MCF 10A (cell line): ENCODE data around the gene PCK2. TPM values are rescaled to one million over a fixed set of nuclear protein-coding genes. Genes with fewer than 3 reads are reported as not detected.
A peak's percentile ranks its signal among the peaks of the same experiment; 100 is the strongest.

Source experiments
- BruUV-seq: library from RNA; stranded (reverse); fragments of 400-500 nt; replicated peaks from 2 replicates; lab custom pipeline; 2021; lab: Mats Ljungman, UMichigan
- CTCF ChIA-PET: fragments of 300-600 bp; sonication (Branson Sonifier 250); formaldehyde crosslinking; extraction: SDS; loops from one replicate; lab custom pipeline; 2021; ENCODE audit warnings: antibody characterized with exemption, inconsistent platforms; lab: Yijun Ruan, JAX
- POLR2A ChIA-PET: fragments of 300-600, 350-650 bp; sonication (Branson Sonifier 250); formaldehyde crosslinking; extraction: SDS; loops from one replicate; lab custom pipeline; 2020; ENCODE audit warnings: antibody characterized with exemption, inconsistent platforms; lab: Yijun Ruan, JAX
- DNase-seq: peaks from one replicate; pipeline ENCODE4 v3.0.0-alpha.2; 2018; ENCODE audit not compliant: unreplicated experiment
- H3K27ac Mint-ChIP-seq: one replicate; pipeline ENCODE4 v1.8.0; 2022; ENCODE audit warnings: mild to moderate bottlenecking, low read depth, mixed read lengths; ENCODE audit not compliant: unreplicated experiment
- H3K27me3 Mint-ChIP-seq: one replicate; pipeline ENCODE4 v1.8.0; 2022; ENCODE audit warnings: mixed read lengths; ENCODE audit not compliant: insufficient read depth, unreplicated experiment
- H3K36me3 Mint-ChIP-seq: one replicate; pipeline ENCODE4 v1.8.0; 2022; ENCODE audit warnings: mild to moderate bottlenecking, moderate library complexity, mixed read lengths; ENCODE audit not compliant: insufficient read depth, unreplicated experiment
- H3K4me1 Mint-ChIP-seq: one replicate; pipeline ENCODE4 v1.8.0; 2022; ENCODE audit warnings: mixed read lengths; ENCODE audit not compliant: insufficient read depth, unreplicated experiment
- H3K4me3 Mint-ChIP-seq: one replicate; pipeline ENCODE4 v1.8.0; 2022; ENCODE audit warnings: mild to moderate bottlenecking, moderate library complexity, mixed read lengths; ENCODE audit not compliant: unreplicated experiment
- H3K9me3 Mint-ChIP-seq: one replicate; pipeline ENCODE4 v1.8.0; 2022; ENCODE audit warnings: mixed read lengths; ENCODE audit not compliant: unreplicated experiment
- CTCF ChIP-seq: fragments of 200-600 bp; IDR thresholded peaks from one replicate; pipeline ENCODE4 v1.8.0; 2022; ENCODE audit warnings: antibody characterized with exemption, mild to moderate bottlenecking; ENCODE audit not compliant: unreplicated experiment
- intact Hi-C: fragments of 100-400 bp; cut with micrococcal nuclease; formaldehyde crosslinking; loops from 2 replicates; pipeline ENCODE4 v1.14.1; 2022
- total RNA-seq: library from RNA; stranded (reverse); gene quantifications from 2 replicates; pipeline ENCODE4 v1.2.3, GENCODE V29; 2022

PCK2 gene
- total RNA-seq, 1 experiment from 2014 or later: 112 TPM

GRCh38 chr14:24136684-24137528, 42.8 kb downstream of the PCK2 start:
- H3K36me3 Mint-ChIP-seq: peaks cover 26% of the 10 kb centered on the region
- no peaks in the 10 kb centered on the region for H3K27me3 Mint-ChIP-seq
- peak overlapping the region; percentile 86 for H3K27ac Mint-ChIP-seq
- BruUV-seq: no TSS peak
- peak overlapping the region; percentile 75 for H3K4me3 Mint-ChIP-seq
- intact Hi-C loops: no loop called here
- peaks cover 41% of the 10 kb centered on the region for H3K4me1 Mint-ChIP-seq
- ChIA-PET POLR2A (interaction anchor here (0.7 to 12.5 kb wide), 17 partner anchors 10 to 816 kb away, joined by 3 to 252 read pairs (median 6); partner anchors contain the start of genes AP1G2, CHMP4A, DCAF11 and GMPR2), CTCF (interaction anchor here (0.6 to 1.8 kb wide), 8 partner anchors 8 to 232 kb away, joined by 3 to 9 read pairs (median 4); partner anchors contain the start of genes CIDEB, DCAF11 and RNF31)
- no peaks in the 10 kb centered on the region for H3K9me3 Mint-ChIP-seq
- TF ChIP-seq CTCF: no peak
- DNase-seq: no peak

- peak overlapping the region; percentile 86 for H3K27ac Mint-ChIP-seq
- DNase-seq: no peak
- peak overlapping the region; percentile 75 for H3K4me3 Mint-ChIP-seq
- POLR2A ChIA-PET: interaction anchor here (0.9 to 12.5 kb wide), 7 partner anchors 9 to 136 kb away, joined by 3 to 252 read pairs (median 6); partner anchors contain the start of genes CHMP4A, DCAF11, IPO4 and NRL
- no TSS peak for BruUV-seq
- no peaks in the 10 kb centered on the region for H3K9me3 Mint-ChIP-seq
- peaks cover 35% of the 10 kb centered on the region for H3K4me1 Mint-ChIP-seq
- CTCF ChIA-PET: interaction anchor here (0.6 to 2.4 kb wide), 6 partner anchors 9 to 170 kb away, joined by 3 to 12 read pairs (median 5); partner anchors contain the start of genes CIDEB, DCAF11, IRF9 and RNF31
- intact Hi-C loops: no loop called here
- no peaks in the 10 kb centered on the region for H3K27me3 Mint-ChIP-seq
- TF ChIP-seq CTCF: no peak
- peaks cover 26% of the 10 kb centered on the region for H3K36me3 Mint-ChIP-seq
These were observed 43.7 kb downstream of the PCK2 start for GRCh38 chr14:24137529-24138395.

GRCh38 chr14:24138396-24139271, 44.5 kb downstream of the PCK2 start:
- TF ChIP-seq CTCF: no peak
- Mint-ChIP-seq H3K27ac (peak overlapping the region; percentile 59), H3K36me3 (peaks cover 26% of the 10 kb centered on the region), H3K27me3 (no peaks in the 10 kb centered on the region), H3K4me3 (peak overlapping the region; percentile 93), H3K9me3 (no peaks in the 10 kb centered on the region), H3K4me1 (peaks cover 30% of the 10 kb centered on the region)
- DNase-seq: no peak
- intact Hi-C loops: no loop called here
- ChIA-PET CTCF (interaction anchor here (0.5 to 2.4 kb wide), 5 partner anchors 22 to 161 kb away, joined by 3 to 12 read pairs (median 3); partner anchors contain the start of genes DCAF11 and IRF9), POLR2A (interaction anchor here (0.7 to 12.5 kb wide), 3 partner anchors 8 to 158 kb away, joined by 3 to 252 read pairs (median 68); partner anchors contain the start of genes DCAF11, NRL, PSME2 and RNF31)
- BruUV-seq: TSS peak; percentile 73
